B cell (primary cell): ENCODE measurements around the gene EIF5.

ENCODE experiments used
- CTCF ChIP-seq: fragments of 200-600 bp; IDR thresholded peaks from one replicate; pipeline ENCODE4 v1.8.0; 2022; ENCODE audit warnings: antibody characterized with exemption, mild to moderate bottlenecking
- EZH2 ChIP-seq: IDR thresholded peaks from 2 replicates; pipeline ENCODE4 v1.6.1; 2012; ENCODE audit warnings: borderline replicate concordance, low read depth, mild to moderate bottlenecking, moderate library complexity, low read length; ENCODE audit not compliant: insufficient read depth, poor library complexity, severe bottlenecking

- TF ChIP-seq CTCF (no peak), EZH2 (no peak)
These were observed 19.3 kb downstream of the EIF5 start for GRCh38 chr14:103353362-103353761.
